HCEC 1CT (cell line): ENCODE results near the gene FOXQ1.
"Not testable (repeated sequence)": the region's sequence is repeated elsewhere in the genome, so short reads cannot be mapped to it uniquely, and the experiment has no call there.

ENCODE experiments used
- DNase-seq: peaks from one replicate; pipeline ENCODE4 v3.0.0-alpha.2; 2017

The FOXQ1 gene

DNA sequence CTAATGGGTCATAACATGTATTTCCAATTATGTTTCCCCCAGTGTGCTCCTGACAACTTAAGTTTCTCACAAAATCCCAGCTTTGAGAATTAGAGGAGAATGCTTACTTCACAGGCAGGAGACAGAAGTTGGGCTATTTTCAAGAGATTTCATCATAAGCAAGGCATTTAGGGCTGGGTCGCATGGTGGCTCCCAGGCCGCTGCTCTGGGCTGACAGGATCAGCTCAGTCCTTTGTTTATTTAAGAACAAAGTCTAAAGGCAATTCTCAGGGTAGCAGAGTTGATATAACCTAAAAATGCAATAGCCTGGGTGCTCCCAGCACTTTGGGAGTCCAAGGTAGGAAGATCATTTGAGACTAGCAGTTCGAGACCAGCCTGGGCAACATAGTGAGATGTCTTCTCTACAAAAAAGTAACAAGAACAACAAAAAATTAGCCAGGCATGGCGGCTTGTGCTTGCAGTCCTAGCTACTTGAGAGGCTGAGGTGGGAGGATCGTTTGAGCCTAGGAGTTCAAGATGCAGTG lies 10.9 kb downstream of the FOXQ1 start:
- DNase-seq: peak; percentile 17

GRCh38 chr6:1324936-1325335 lies 13.0 kb downstream of the FOXQ1 start:
- no peak for DNase-seq

GRCh38 chr6:1325461-1326309 lies 13.8 kb downstream of the FOXQ1 start:
- peak; percentile 94 for DNase-seq

- peak; percentile 14 for DNase-seq
These were observed 14.7 kb downstream of the FOXQ1 start for GRCh38 chr6:1326535-1327121.

DNA sequence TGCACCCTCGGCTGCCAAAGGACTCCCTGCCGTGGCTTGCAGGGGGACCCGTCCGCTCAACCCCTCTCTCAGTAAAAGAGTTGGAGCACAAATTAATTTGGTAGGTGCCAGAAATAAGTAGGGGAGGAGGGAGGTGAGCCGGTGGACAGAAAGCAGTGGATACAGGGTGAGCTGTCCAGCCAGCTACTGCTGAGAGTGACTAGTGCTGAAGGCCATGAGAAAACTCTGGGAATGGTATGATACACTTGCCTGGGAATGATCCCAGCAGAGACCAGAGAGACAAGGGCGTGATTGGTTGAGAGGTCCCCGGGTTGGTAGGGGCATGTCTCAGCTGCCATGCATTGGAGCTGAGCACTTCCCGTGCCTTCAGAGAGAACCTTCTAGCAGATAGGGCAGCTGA lies 15.7 kb downstream of the FOXQ1 start:
- DNase-seq: no peak

DNA sequence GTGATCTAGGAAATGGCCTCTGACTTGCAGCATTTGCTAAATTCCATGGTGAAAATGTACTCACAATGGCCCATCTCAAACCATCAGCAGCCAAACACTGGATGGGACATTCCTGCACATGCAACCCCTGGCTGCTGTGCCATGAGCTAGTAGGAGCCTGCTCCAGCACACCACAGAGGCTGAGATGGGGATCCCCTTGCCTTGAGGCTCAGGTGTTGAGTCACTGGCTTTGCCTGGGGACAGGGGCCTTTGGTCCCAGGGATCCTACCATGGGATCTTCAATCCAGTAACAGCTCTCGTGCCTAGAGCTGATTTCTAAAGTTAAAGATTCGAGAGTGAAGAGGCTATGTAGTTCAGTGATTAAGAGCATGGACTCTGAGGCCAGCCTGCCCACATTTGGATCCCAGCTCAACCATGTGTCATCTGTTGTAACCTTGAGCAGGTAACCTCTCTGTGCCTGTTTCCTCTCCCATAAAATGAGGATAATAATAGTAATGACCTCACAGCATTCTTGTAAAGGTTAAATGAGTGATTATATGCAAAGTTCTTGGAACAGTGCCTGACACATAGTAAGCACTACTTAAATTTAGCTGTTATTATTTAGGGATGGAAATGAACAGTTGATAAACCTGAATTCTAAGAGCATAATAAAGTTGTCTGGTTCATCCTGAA lies 16.4 kb downstream of the FOXQ1 start:
- no peak for DNase-seq

- no peak for DNase-seq
These were observed 17.8 kb downstream of the FOXQ1 start for GRCh38 chr6:1329708-1330107.

DNA sequence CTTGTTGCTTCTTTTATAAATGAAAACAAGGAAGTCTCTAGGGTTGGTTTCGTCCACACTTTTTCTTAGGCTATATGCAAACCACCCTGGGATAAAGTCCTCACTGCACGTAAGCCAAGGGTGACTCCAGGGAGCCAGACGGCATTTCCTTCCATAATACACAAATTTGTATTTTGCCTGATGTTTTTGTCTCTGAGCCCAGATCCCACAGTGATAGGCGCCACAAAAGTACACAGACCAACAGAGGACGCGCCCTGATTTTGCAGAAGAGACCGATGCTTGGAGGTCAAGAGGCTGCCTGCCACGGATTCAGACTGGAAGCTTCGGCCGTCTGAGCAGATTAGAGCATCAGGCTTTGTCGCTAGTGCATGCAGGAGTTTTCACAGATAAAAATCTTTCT lies 22.8 kb downstream of the FOXQ1 start:
- DNase-seq: no peak

DNA sequence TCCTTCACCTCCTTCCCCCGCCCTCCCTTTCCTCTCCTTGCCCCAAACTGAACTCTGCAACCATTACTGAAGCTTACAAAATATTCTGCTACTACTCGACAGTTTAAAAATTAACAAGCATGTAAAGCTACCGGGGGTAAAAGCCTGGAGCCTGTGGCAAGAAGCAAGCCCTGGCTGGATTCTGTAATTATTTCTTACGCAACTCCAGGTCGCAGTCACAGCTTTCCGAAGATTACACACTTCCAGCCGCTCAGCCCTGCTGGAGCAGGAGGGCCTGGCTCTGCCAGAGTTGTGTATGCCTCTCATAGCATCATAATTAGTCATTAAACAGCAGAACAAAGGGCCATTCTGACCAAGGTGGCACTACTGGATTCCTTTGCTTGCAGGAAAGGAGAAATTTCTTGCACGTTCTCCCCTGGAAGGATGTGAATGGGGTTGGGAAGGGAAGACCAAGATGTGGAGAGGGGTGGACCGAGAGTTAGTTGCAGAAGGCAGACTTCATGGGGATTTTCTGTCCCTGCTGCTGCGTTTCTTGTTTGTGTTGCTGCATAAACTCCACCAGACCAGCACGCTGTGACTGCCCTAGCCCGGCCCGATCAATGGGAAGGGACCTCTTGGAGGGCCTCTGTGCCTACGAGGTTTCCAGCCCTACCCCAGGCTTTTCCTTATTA lies 23.6 kb downstream of the FOXQ1 start:
- peak; percentile 75 for DNase-seq

DNA sequence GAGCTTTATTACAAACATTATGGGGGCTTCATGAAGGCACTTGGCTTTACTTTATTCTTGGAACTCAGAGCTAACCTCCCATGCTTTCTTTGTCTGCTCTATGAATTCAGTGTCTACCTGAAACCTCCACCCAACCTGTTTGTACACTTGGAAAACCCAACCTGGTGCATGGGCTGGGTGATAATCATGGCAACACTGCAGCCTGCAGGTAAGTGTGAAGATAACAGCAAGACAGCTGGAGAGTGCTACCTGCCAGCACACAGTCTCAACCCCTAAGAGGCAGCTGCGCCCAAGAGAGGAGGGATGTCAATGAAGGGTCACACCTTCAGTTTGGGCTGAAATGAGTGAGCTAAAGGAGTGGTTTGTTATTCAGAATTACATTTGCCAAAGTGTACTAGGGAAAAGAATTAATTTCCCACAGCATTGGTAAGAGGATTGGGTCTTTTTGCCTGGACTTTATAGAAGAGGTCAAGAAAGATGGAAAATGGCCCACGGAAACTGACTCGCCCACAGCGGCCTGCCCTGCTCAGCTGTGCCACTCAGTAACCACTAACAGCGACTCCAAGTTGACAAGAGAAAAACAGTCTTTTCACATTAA lies 24.4 kb downstream of the FOXQ1 start:
- DNase-seq: no peak

- DNase-seq: peak; percentile 34
These were observed 25.9 kb downstream of the FOXQ1 start for GRCh38 chr6:1337791-1338190.

- DNase-seq: no peak
These were observed 34.2 kb downstream of the FOXQ1 start for GRCh38 chr6:1346101-1346500.

- no peak for DNase-seq
These were observed 34.7 kb downstream of the FOXQ1 start for GRCh38 chr6:1346558-1347091.

- no peak for DNase-seq
These were observed 35.3 kb downstream of the FOXQ1 start for GRCh38 chr6:1347161-1347560.

DNA sequence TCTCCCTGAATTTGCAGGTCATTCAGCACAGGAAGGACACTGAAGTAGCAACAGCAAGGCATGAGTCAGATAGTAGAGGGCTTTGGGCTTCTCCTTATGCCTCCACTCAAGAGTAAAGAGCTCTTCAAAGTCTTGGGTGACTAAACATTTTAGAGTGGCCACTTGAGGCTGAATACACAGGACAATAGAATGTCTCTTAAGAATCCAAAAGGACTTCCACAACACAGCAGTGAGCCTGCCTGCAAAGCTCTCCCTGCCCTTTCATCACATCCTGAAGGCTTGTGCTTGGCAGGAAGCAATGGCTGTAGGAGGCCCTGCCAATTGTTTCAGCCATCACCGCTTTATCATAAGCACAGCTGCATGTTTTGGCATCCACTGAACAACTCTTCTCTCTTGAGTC lies 36.8 kb downstream of the FOXQ1 start:
- no peak for DNase-seq

DNA sequence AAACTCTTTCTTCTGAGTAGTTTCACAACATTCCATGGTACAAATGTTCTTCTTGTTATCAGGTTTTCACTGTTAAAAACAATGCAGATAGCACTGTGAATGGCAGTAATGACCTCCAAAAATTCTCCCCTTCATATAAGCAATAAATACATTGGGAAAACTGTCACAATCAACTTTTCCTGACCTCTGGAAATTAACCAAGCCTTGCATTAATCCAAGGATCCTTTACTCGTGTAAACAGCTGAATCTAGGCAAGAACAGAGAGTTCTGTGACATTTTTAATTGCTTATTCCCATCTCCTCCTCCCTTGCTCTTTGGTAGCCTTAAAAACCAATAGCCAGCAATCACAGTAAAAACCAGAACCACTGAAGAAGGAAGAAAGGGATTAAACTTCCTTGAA lies 37.8 kb downstream of the FOXQ1 start:
- DNase-seq: no peak

DNA sequence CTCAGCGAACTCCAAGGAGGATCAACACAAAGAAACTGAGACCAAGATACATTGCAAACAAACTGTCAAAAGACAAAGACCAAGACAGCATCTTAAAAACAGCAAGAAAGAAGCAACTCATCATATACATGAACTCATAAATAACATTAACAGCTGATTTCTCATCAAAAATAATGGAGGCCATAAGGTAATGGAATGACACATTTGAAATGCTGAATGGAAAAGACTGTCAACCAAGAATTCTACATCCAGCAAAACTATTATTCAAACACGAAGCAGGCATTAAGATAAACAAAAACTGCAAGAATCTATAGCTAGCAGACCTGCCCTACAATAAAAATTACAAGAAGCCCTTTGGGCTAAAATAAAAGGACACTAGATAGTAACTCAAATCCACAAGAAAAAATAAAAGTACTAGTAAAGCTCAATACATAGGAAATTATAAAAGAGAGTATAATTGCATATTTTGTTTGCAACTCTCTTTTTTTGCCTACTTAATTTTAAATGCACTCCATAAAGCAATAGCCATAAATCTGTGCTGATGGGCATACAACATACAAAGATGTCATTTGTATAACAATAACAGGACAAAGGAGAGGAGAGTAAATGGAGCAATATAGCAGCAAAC lies 39.6 kb downstream of the FOXQ1 start:
- DNase-seq: no peak

- DNase-seq: not testable (repeated sequence)
These were observed 43.2 kb downstream of the FOXQ1 start for GRCh38 chr6:1355068-1355467.

DNA sequence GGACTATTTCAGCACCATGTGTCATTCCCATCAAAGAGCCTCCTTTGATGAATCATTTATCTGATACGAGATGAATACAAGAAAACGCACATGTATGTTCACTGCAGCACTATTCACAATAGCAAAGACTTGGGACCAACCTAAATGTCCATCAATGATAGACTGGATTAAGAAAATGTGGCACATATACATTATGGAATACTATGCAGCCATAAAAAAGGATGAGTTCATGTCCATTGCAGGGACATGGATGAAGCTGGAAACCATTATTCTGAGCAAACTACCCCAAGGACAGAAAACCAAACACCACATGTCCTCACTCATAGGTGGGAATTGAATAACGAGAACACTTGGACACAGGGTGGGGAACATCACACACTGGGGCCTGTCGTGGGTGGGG lies 49.8 kb downstream of the FOXQ1 start:
- not testable (repeated sequence) for DNase-seq

DNA sequence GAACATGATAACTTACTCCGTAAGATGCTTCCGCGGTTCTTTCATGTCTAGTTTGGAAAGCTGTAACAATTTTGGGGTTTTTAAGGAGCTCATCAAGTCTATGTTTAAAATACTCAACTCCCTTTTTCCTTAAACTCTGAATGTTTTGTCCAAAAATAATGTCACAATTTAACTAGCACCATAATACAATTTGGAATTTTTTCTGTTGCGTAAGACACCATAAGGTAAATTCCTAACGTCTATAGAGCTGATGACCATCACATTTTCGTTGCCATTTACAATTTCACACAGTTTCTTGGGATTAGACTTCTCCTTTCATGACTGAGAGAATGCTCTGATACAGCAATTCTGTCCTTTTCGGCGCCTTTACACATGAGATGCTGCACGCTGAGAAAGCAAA lies 50.7 kb downstream of the FOXQ1 start:
- DNase-seq: no peak

GRCh38 chr6:1363298-1363697 lies 51.4 kb downstream of the FOXQ1 start:
- DNase-seq: no peak
